NCI-H526 treated with DMSO at 0.1 percent for 48 hours (cell line): ENCODE data around the gene FBRS.
"Not testable (repeated sequence)": the region's sequence is repeated elsewhere in the genome, so short reads cannot be mapped to it uniquely, and the experiment has no call there.

Experiments used
- DNase-seq: peaks from one replicate; lab custom pipeline; 2025; lab: John Stamatoyannopoulos, UW

FBRS gene

GRCh38 chr16:30657866-30658730, at the start of gene FBRS:
FBRS (plus strand) TSS chr16:30658431; CDS start chr16:30659519, 1,088 bp downstream.
- peak; percentile 99 for DNase-seq

GRCh38 chr16:30609002-30609925, 49.0 kb upstream of the FBRS start:
- no peak for DNase-seq

GRCh38 chr16:30609926-30610839, 48.0 kb upstream of the FBRS start, which contains the start of gene ZNF689:
ZNF689 (minus strand) TSS chr16:30610389; CDS start chr16:30610041, 348 bp downstream.
- DNase-seq: peak; percentile 93

GRCh38 chr16:30615358-30616091, 42.7 kb upstream of the FBRS start:
- DNase-seq: peak; percentile 11

GRCh38 chr16:30619202-30619601, 39.0 kb upstream of the FBRS start:
- no peak for DNase-seq

- no peak for DNase-seq
Measured at GRCh38 chr16:30619638-30620037, 38.6 kb upstream of the FBRS start.

- DNase-seq: no peak
Measured at GRCh38 chr16:30620169-30620568, 38.1 kb upstream of the FBRS start.

- DNase-seq: no peak
Measured at GRCh38 chr16:30621765-30622164, 36.5 kb upstream of the FBRS start.

GRCh38 chr16:30622455-30623032, 35.7 kb upstream of the FBRS start:
- DNase-seq: no peak

- DNase-seq: no peak
Measured at GRCh38 chr16:30623536-30624283, 34.5 kb upstream of the FBRS start.

- DNase-seq: no peak
Measured at GRCh38 chr16:30626236-30626635, 32.0 kb upstream of the FBRS start.

GRCh38 chr16:30628628-30629540, 29.3 kb upstream of the FBRS start:
- DNase-seq: peak; percentile 34

- DNase-seq: not testable (repeated sequence)
Measured at GRCh38 chr16:30632454-30632853, 25.8 kb upstream of the FBRS start.

- no peak for DNase-seq
Measured at GRCh38 chr16:30633526-30633925, 24.7 kb upstream of the FBRS start.

GRCh38 chr16:30636599-30636998, 21.6 kb upstream of the FBRS start:
- DNase-seq: no peak

GRCh38 chr16:30637139-30637538, 21.1 kb upstream of the FBRS start:
- not testable (repeated sequence) for DNase-seq

GRCh38 chr16:30637944-30638343, 20.3 kb upstream of the FBRS start:
- no peak for DNase-seq

GRCh38 chr16:30641378-30641982, 16.8 kb upstream of the FBRS start:
- DNase-seq: no peak
